Fibroblast of lung (primary cell): ENCODE data around the gene C1QL2. TPM values are rescaled to one million over a fixed set of nuclear protein-coding genes. Genes with fewer than 3 reads are reported as not detected.

Source experiments
- DNase-seq, 2 donors: peaks; one replicate each; pipeline versions ENCODE4 v3.0.0 to v3.0.0-alpha.2; 2010; ENCODE audit warnings: low read depth in 2 of 2
- H2AFZ ChIP-seq: 2 replicates; pipeline ENCODE4 v1.5.1; 2012; ENCODE audit warnings: low read length, control low read depth, inconsistent platforms
- H3K27ac ChIP-seq: 2 replicates; pipeline ENCODE4 v1.5.1; 2011; ENCODE audit warnings: low read length, control low read depth; ENCODE audit not compliant: insufficient read depth
- H3K27me3 ChIP-seq: 2 replicates; pipeline ENCODE4 v1.5.1; 2011; ENCODE audit warnings: mild to moderate bottlenecking, low read length; ENCODE audit not compliant: control insufficient read depth, insufficient read depth
- H3K36me3 ChIP-seq: 2 replicates; pipeline ENCODE4 v1.5.1; 2011; ENCODE audit warnings: low read length; ENCODE audit not compliant: control insufficient read depth, insufficient read depth
- H3K4me1 ChIP-seq: 2 replicates; pipeline ENCODE4 v1.5.1; 2011; ENCODE audit warnings: low read length; ENCODE audit not compliant: control insufficient read depth, insufficient read depth; ENCODE audit errors: extremely low read depth
- H3K4me2 ChIP-seq: 2 replicates; pipeline ENCODE4 v1.5.1; 2011; ENCODE audit warnings: low read length, control low read depth; ENCODE audit not compliant: insufficient read depth; ENCODE audit errors: extremely low read depth
- H3K4me3 ChIP-seq, 4 experiments: fragments of 200-600 bp in 1 of 4; sonication (generic) in 1 of 4; replicated peaks in 1 of 4; 2 replicates each; pipeline ENCODE4 v1.5.1; 2011 to 2016; ENCODE audit warnings: low read length in 4 of 4, low read depth in 3 of 4, mild to moderate bottlenecking in 3 of 4, control low read depth in 2 of 4, inconsistent platforms in 1 of 4, mixed read lengths in 1 of 4; ENCODE audit not compliant: insufficient read depth in 1 of 4; ENCODE audit errors: control extremely low read depth in 1 of 4
- H3K79me2 ChIP-seq: 2 replicates; pipeline ENCODE4 v1.5.1; 2012; ENCODE audit warnings: mild to moderate bottlenecking, low read length, inconsistent platforms; ENCODE audit not compliant: control insufficient read depth, insufficient read depth
- H3K9ac ChIP-seq: 2 replicates; pipeline ENCODE4 v1.5.1; 2011; ENCODE audit warnings: mild to moderate bottlenecking, low read length, control low read depth; ENCODE audit not compliant: insufficient read depth
- H3K9me3 ChIP-seq: 2 replicates; pipeline ENCODE4 v1.5.1; 2012; ENCODE audit warnings: low read depth, low read length; ENCODE audit not compliant: control insufficient read depth, insufficient read depth
- H4K20me1 ChIP-seq: 2 replicates; pipeline ENCODE4 v1.5.1; 2011; ENCODE audit warnings: low read length; ENCODE audit not compliant: control insufficient read depth, insufficient read depth; ENCODE audit errors: extremely low read depth
- CTCF ChIP-seq, 2 donors: IDR thresholded peaks in 1 of 2; conservative IDR thresholded peaks in 1 of 2; 1 replicate in 1 of 2; 2 replicates in 1 of 2; pipeline ENCODE4 v1.5.1; 2011 to 2012; ENCODE audit warnings: low read length in 2 of 2, control low read depth in 1 of 2, inconsistent platforms in 1 of 2, low read depth in 1 of 2, mild to moderate bottlenecking in 1 of 2
- EZH2 ChIP-seq: IDR thresholded peaks from 2 replicates; pipeline ENCODE4 v1.5.1; 2012; ENCODE audit warnings: low read length, control low read depth, mild to moderate bottlenecking; ENCODE audit errors: missing control alignments
- polyA plus RNA-seq, 2 donors: library from polyadenylated mRNA; depleted of rRNA in 1 of 2; stranded (reverse) in 1 of 2; unstranded in 1 of 2; fragments of >200 nt; gene quantifications; 2 replicates each; pipeline ENCODE4 v1.2.1, GENCODE V29; 2011 to 2012; ENCODE audit warnings: missing spikeins in 1 of 2
- total RNA-seq: library from RNA; depleted of rRNA; stranded (reverse); fragments of >200 nt; gene quantifications from 2 replicates; pipeline ENCODE4 v1.2.1, GENCODE V29; 2014

The C1QL2 gene
- total and polyA plus RNA-seq, 2 donors (not counting 1 experiment from before 2014, with no cell fraction given): not detected

- H3K9ac ChIP-seq: no peak overlapping the region
- H3K79me2 ChIP-seq: no peaks in the 10 kb centered on the region
- no peak for DNase-seq
- TF ChIP-seq EZH2: no peak
- TF ChIP-seq CTCF (conservative IDR thresholded peaks at IDR 0.05 in 1 of 2, IDR thresholded peaks at IDR 0.05 in 1 of 2; ENCODE audit: low read depth in 1 of 2, low read length in 2 of 2): no peak
- H4K20me1 ChIP-seq: no peaks in the 10 kb centered on the region
- H3K27me3 ChIP-seq: no peaks in the 10 kb centered on the region
- H3K36me3 ChIP-seq: no peaks in the 10 kb centered on the region
- no peak overlapping the region for H3K27ac ChIP-seq
- H2AFZ ChIP-seq: no peak overlapping the region
- H3K4me3 ChIP-seq: no peak overlapping the region
- H3K4me1 ChIP-seq: no peaks in the 10 kb centered on the region
- H3K9me3 ChIP-seq: no peaks in the 10 kb centered on the region
- H3K4me2 ChIP-seq: no peak overlapping the region
These were observed 22.5 kb downstream of the C1QL2 start for GRCh38 chr2:119136093-119136492.

- Histone ChIP-seq H3K4me2 (no peak overlapping the region), H3K9ac (no peak overlapping the region), H3K27me3 (peaks cover 4% of the 10 kb centered on the region), H3K9me3 (no peaks in the 10 kb centered on the region), H3K4me3 (no peak overlapping the region), H3K36me3 (no peaks in the 10 kb centered on the region), H4K20me1 (no peaks in the 10 kb centered on the region), H3K4me1 (no peaks in the 10 kb centered on the region), H2AFZ (no peak overlapping the region), H3K79me2 (no peaks in the 10 kb centered on the region), H3K27ac (no peak overlapping the region)
- no peak for TF ChIP-seq CTCF (conservative IDR thresholded peaks at IDR 0.05 in 1 of 2, IDR thresholded peaks at IDR 0.05 in 1 of 2; ENCODE audit: low read depth in 1 of 2, low read length in 2 of 2)
- no peak for TF ChIP-seq EZH2
- no peak for DNase-seq
These were observed 23.8 kb downstream of the C1QL2 start for GRCh38 chr2:119134775-119135174.

- H3K4me2 ChIP-seq: no peak overlapping the region
- H3K79me2 ChIP-seq: no peaks in the 10 kb centered on the region
- no peaks in the 10 kb centered on the region for H4K20me1 ChIP-seq
- peaks cover 4% of the 10 kb centered on the region for H3K27me3 ChIP-seq
- H3K4me1 ChIP-seq: no peaks in the 10 kb centered on the region
- H3K9ac ChIP-seq: no peak overlapping the region
- no peak for DNase-seq
- no peak overlapping the region for H3K4me3 ChIP-seq
- no peaks in the 10 kb centered on the region for H3K36me3 ChIP-seq
- no peak overlapping the region for H2AFZ ChIP-seq
- H3K9me3 ChIP-seq: no peaks in the 10 kb centered on the region
- TF ChIP-seq EZH2 (no peak), CTCF (conservative IDR thresholded peaks at IDR 0.05 in 1 of 2, IDR thresholded peaks at IDR 0.05 in 1 of 2; ENCODE audit: low read depth in 1 of 2, low read length in 2 of 2) (peak in 1 of 2 donors; percentile 42)
- no peak overlapping the region for H3K27ac ChIP-seq
These were observed 31.9 kb downstream of the C1QL2 start for GRCh38 chr2:119126650-119127049.
